DMS79 (cell line): ENCODE measurements around the gene SMIM29.
"Not testable (repeated sequence)": the region's sequence is repeated elsewhere in the genome, so short reads cannot be mapped to it uniquely, and the experiment has no call there.

Source experiments
- DNase-seq: peaks from one replicate; lab custom pipeline; 2025; lab: John Stamatoyannopoulos, UW

SMIM29 gene

GRCh38 chr6:34267746-34268145, 18.9 kb upstream of the SMIM29 start:
- DNase-seq, result no peak

DNA sequence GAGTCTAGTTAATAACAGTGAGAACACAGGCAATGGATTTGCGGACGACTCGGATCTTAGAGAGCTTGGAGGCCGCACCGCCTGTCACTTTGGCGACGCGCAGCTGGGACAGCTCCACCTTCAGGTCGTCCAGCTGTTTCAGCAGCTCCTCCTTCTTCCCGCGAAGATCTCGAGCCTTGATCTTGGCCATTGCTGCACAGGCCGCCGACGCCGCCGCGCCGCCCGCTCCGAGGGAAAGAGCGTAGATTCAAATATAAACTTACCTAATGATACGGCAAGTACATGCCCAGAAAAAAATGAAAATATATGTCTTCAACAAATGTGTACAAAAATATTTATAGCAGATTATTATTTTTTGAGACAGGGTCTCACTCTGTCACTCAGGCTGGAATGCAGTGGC, 14.7 kb upstream of the SMIM29 start:
- DNase-seq, result not testable (repeated sequence)

DNA sequence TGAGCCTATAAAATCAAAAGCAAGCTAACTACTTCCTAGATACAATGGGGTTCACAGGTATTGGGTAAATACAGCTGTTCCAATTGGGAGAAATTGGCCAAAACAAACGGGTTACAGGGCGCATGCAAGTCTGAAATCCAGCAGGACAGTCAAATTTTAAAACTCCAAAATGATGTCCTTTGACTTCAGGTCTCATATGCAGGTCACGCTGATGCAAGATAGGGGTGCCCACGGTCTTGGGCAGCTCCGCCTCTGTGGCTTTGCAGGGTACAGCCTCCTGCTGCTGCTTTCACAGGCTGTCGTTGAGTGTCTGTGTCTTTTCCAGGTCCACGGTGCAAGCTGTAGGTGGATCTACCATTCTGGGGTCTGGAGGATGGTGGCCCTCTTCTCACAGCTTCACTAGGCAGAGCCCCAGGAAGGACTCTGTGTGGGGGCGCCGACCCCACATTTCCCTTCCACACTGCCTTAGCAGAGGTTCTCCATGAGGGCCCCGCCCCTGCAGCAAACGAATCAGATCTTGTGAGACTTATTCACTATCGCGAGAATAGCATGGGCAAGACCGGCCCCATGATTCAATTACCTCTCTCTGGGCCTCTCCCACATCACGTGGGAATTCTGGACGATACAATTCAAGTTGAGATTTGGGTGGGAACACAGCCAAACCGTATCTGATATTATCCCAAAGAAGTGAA, 11.9 kb upstream of the SMIM29 start:
- DNase-seq, result no peak

- no peak for DNase-seq
These were observed 10.8 kb upstream of the SMIM29 start for GRCh38 chr6:34259529-34260069.

- not testable (repeated sequence) for DNase-seq
These were observed 3.6 kb upstream of the SMIM29 start for GRCh38 chr6:34252395-34252794.

DNA sequence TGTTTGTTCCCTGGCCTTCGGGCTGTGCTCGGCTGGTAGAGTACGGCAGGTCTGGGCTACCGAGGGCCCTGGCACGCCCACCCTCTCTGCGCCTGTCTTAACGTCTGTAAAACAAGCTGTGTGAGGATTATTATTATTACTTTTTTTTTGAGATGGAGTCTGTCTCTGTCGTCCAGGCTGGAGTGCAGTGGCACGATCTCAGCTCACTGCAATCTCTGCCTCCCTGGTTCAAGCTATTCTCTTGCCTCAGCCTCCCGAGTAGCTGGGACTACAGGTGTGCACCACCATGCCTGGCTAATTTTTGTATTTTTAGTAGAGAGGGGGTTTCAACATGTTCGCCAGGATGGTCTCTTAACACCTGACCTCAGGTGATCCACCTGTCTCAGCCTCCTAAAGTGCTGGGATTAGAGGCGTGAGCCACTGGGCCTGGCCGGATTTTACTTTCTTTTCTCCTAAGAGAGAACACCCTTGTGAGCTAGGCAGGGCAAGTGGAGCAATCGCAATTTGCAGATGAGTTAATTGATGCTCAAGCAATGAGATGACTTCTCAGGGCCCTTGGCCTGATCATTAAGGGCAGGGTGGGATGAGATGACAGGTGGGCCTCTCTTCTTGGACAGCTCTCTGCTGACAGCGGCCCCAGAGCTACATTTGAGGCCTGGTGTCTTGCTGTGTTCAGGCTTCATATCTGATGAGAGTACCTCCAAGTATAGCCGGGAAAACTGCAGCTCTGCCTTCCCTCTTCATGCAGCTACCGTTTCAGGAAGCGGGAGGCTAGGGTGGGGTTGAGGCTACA, 859 bp upstream of the SMIM29 start:
- no peak for DNase-seq

DNA sequence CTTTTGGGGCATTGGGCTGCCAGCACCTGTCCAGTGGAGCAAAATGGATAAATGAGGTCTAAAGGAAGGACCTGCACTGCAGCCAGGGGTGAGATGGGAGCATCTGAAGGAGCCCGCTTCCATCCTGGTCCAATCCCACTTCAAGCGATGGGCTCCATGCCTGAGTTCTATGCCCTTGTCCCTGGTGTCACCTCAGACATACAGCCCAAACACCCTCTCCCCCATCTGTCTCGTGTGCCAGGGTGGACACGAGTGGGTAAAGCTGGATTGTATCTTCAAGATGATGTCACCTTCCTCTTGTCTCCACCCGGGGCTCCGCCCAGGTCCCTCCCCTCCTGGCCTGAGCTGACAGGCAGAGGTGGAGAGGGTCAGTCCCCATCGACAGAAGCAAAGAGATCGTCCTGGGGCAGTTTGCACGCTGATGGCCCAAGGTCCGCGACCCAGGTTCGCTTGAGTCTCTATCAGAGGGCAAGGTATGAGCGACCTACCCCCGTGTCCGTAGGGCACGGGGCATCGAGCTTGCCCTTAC, 544 bp downstream of the SMIM29 start:
- no peak for DNase-seq

DNA sequence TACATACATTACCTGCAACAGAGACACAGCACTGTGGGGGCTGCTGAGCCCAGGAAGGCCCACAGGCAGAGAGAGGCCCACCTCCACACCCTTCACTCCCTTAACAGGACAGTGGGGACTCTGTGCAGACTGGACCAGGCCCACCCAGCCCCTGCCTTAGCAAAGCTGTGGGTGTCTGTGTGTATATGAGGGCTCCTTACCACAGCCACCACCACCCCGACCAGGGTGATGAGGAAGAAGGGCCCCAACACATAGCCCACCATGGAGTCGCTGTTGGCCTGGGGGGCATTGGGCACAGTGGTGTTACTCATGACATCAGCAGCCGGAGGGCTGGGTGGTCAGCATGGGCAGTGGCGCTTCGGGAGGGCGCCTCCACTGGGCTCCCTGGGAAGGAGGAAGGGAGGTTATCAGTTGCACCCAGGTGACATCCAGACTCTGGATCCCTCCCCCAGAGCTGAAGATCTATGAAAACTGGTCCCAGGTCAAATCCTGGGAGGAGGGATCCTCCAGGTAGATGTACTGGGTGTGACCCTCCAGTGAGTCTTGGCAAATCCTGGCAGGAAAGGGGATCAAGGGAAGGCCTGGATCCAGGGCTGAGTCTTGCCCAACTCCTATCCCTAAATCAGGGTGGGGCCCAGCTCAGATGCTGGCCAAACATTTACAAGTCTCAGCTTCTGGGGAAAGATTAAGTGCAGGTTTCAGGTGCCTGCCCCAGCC, 1.2 kb downstream of the SMIM29 start:
- no peak for DNase-seq

- DNase-seq, result no peak
These were observed 2.0 kb downstream of the SMIM29 start for GRCh38 chr6:34246563-34247391.

DNA sequence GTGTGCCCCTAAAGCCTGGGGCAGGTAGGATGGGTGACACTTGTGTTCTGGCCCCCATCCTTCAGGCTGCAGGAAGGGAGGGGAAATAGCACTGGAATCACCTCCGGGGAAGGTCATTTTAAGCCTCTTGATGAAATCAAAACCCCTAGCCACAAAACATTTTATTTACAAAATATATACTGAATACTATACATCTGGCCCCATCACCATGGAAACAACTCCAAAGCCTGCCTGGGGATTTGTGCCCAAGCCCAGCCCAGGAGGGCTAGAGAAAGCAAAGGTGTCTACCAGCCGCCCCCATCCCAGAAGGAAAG, 2.6 kb downstream of the SMIM29 start:
- DNase-seq, result no peak

- not testable (repeated sequence) for DNase-seq
These were observed 3.1 kb downstream of the SMIM29 start for GRCh38 chr6:34245761-34246140.

- DNase-seq, result not testable (repeated sequence)
These were observed 3.6 kb downstream of the SMIM29 start for GRCh38 chr6:34245032-34245760.

GRCh38 chr6:34243901-34244884, 4.6 kb downstream of the SMIM29 start:
- no peak for DNase-seq

- no peak for DNase-seq
These were observed 5.6 kb downstream of the SMIM29 start for GRCh38 chr6:34243131-34243771.

DNA sequence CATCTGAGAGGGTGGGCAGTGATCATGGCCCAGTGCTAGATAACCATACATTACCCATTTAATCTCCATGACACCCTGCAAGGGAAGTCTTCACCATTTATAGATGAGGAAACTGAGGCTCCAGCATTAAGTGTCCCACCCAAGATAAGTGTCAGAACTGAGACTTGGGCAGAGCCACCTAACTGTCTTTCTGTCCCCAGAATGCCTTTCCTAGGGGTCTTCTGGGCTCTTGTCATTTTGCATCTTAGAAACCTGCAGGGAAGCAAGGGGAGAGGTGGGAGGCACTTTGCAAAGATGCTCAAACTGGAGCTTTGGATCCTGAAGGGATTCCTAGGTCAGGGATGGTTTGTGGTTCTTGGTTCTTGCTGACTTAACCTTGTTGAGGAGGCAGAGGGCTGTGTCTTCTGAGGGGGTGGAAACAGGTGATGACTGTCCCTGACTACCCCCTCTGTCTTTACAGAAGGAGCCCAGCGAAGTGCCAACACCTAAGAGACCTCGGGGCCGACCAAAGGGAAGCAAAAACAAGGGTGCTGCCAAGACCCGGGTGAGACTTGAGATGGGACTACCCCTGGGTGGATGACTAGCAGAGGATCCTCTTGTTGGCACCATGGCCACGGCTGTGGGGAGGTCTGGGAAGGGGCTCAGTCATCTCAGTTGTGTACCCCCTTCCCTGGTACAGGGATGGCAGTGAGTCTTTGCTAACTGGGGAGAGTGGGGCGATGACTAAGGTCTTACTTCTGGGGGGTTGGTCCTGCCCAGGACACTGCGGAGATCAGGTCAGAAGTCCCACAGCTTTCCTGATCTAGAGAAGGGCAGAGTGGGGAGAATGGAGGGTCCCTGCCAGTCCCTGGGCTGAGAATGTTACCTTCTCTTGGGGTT, 6.3 kb downstream of the SMIM29 start:
- no peak for DNase-seq

GRCh38 chr6:34241351-34242215, 7.2 kb downstream of the SMIM29 start:
- DNase-seq, result no peak
